ENCODE measurements around the gene SMURF1.

GRCh38 chr7:99079104-99079503 lies 64.8 kb downstream of the SMURF1 start:
- TF ChIP-seq POLR2A (IDR thresholded peaks at IDR 0.05), result no peak
- no peak for TF ChIP-seq CTCF (IDR thresholded peaks at IDR 0.05)
